C4-2B (cell line): ENCODE measurements around the gene SLC50A1.

ENCODE experiments used
- CTCF ChIP-seq: fragments of 450-650 bp; conservative IDR thresholded peaks from 2 replicates; pipeline ENCODE4 v1.5.1; 2017; ENCODE audit warnings: mild to moderate bottlenecking
- ZFX ChIP-seq: fragments of 450-650 bp; IDR thresholded peaks from 2 replicates; pipeline ENCODE4 v1.6.1; 2017

DNA sequence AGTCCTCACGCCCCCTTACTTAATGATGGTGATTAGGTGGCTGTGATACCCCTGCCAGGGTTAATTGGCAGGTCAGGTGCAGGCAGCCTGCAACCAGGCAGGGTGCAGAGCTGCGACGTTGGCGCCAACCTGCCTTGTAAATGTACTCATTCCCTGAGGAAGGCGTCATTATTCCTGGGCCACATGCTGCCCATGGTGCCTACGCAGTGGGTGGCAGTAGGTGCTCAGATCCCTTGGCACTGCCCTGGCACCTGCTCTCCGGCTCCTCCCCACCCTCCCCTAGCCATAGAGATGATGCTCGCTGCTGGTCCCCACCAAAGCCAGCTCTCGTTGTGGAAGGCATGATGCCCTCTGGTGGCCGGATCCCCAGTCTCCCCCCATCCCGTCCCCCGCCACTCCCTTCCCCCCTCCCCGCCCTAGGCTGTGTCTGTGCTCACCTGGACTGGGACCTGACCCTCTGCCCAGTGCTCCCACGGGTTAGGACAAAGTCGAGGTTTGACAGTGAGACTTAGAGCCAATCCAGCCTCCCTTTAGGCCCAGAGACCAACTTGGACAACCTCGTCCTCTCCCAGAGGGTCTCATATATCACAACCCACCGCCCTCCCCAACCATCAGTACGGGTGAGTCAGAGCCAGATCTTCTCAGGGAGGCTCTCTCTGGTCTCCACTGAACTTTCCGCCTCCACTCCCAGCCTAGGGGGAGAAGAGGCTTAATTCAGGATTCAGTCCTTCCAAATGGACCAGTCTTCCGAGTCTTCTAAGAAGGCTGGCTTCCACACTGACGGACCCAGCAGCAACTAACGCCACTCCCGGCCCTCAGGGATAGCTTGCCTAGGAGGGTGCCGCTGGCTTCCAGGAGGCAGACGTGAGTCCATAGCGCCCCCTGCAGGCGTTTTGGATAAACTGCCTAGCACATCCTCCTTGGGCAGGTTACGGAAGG is 31.8 kb downstream of the SLC50A1 start:
- peak; percentile 95 for TF ChIP-seq CTCF
- TF ChIP-seq ZFX: no peak
